CD14-positive monocyte (primary cell): ENCODE data around the gene DDX10. TPM values are rescaled to one million over a fixed set of nuclear protein-coding genes. Genes with fewer than 3 reads are reported as not detected.

Source experiments
- DNase-seq, 3 donors: peaks; one replicate each; pipeline ENCODE4 v3.0.0-alpha.2; 2011 to 2022
- H2AFZ ChIP-seq: 2 replicates; pipeline ENCODE4 v1.6.0; 2012; ENCODE audit warnings: mild to moderate bottlenecking, low read depth, low read length, inconsistent platforms; ENCODE audit not compliant: insufficient read depth, poor library complexity, severe bottlenecking
- H3K27ac ChIP-seq, 2 donors: 1 replicate in 1 of 2; 2 replicates in 1 of 2; pipeline ENCODE4 v1.5.1; 2012 to 2013; ENCODE audit warnings: low read length in 2 of 2, control low read depth in 1 of 2, inconsistent platforms in 1 of 2, low read depth in 1 of 2, mild to moderate bottlenecking in 1 of 2
- H3K27me3 ChIP-seq, 2 donors: one replicate each; pipeline versions ENCODE4 v1.6.0 to v1.6.1; 2011 to 2013; ENCODE audit warnings: low read length in 2 of 2; ENCODE audit not compliant: control insufficient read depth in 2 of 2, insufficient read depth in 2 of 2
- H3K36me3 ChIP-seq, 2 donors: replicated peaks in 1 of 2; 1 replicate in 1 of 2; 2 replicates in 1 of 2; pipeline versions ENCODE4 v1.5.1 to v1.6.1; 2012 to 2013; ENCODE audit warnings: low read length in 2 of 2, control low read depth in 1 of 2, inconsistent platforms in 1 of 2, mild to moderate bottlenecking in 1 of 2; ENCODE audit not compliant: insufficient read depth in 2 of 2, control insufficient read depth in 1 of 2
- H3K4me1 ChIP-seq, 2 donors: 1 replicate in 1 of 2; 2 replicates in 1 of 2; pipeline versions ENCODE4 v1.5.1 to v1.6.1; 2012 to 2013; ENCODE audit warnings: low read length in 2 of 2, control low read depth in 1 of 2, inconsistent platforms in 1 of 2, mild to moderate bottlenecking in 1 of 2, moderate library complexity in 1 of 2; ENCODE audit not compliant: insufficient read depth in 2 of 2, control insufficient read depth in 1 of 2
- H3K4me2 ChIP-seq: replicated peaks from 2 replicates; pipeline ENCODE3; 2012; ENCODE audit warnings: low read length, moderate library complexity, mild to moderate bottlenecking; ENCODE audit not compliant: poor library complexity, severe bottlenecking; ENCODE audit errors: extremely low read depth
- H3K4me3 ChIP-seq, 3 experiments: fragments of 200-600 bp in 1 of 3; sonication (generic) in 1 of 3; replicated peaks in 1 of 3; 1 replicate in 2 of 3; 2 replicates in 1 of 3; pipeline ENCODE4 v1.5.1; 2011 to 2013; ENCODE audit warnings: low read length in 3 of 3, mild to moderate bottlenecking in 3 of 3, control low read depth in 2 of 3, low read depth in 2 of 3, inconsistent platforms in 1 of 3, moderate library complexity in 1 of 3
- H3K79me2 ChIP-seq: 2 replicates; pipeline ENCODE4 v1.6.0; 2012; ENCODE audit warnings: mild to moderate bottlenecking, control low read depth, inconsistent platforms, low read length, moderate library complexity; ENCODE audit not compliant: insufficient read depth
- H3K9ac ChIP-seq: 2 replicates; pipeline ENCODE4 v1.6.0; 2017; ENCODE audit warnings: low read length, mild to moderate bottlenecking; ENCODE audit not compliant: insufficient read depth, poor library complexity, severe bottlenecking
- H3K9me3 ChIP-seq, 2 donors: replicated peaks in 1 of 2; 1 replicate in 1 of 2; 2 replicates in 1 of 2; pipeline versions ENCODE4 v1.5.1 to v1.6.1; 2012 to 2013; ENCODE audit warnings: low read length in 2 of 2, control low read depth in 1 of 2; ENCODE audit not compliant: control insufficient read depth in 1 of 2, insufficient read depth in 1 of 2
- H4K20me1 ChIP-seq: 2 replicates; pipeline ENCODE4 v1.6.0; 2012; ENCODE audit warnings: mild to moderate bottlenecking, low read length, control low read depth, moderate library complexity; ENCODE audit not compliant: insufficient read depth
- H3K27ac Mint-ChIP-seq, 7 donors: one replicate each; pipeline ENCODE4 v1.8.0; 2020; ENCODE audit warnings: mild to moderate bottlenecking in 7 of 7, mixed read lengths in 7 of 7, moderate library complexity in 6 of 7, inconsistent platforms in 2 of 7
- H3K27me3 Mint-ChIP-seq, 3 donors: one replicate each; pipeline ENCODE4 v1.8.0; 2021 to 2022; ENCODE audit warnings: low read depth in 3 of 3, mild to moderate bottlenecking in 3 of 3, mixed read lengths in 3 of 3, moderate library complexity in 3 of 3, inconsistent platforms in 1 of 3
- H3K36me3 Mint-ChIP-seq, 2 donors: one replicate each; pipeline ENCODE4 v1.8.0; 2020; ENCODE audit warnings: mixed read lengths in 2 of 2, inconsistent platforms in 1 of 2, mild to moderate bottlenecking in 1 of 2
- H3K4me1 Mint-ChIP-seq: one replicate; pipeline ENCODE4 v1.8.0; 2020; ENCODE audit warnings: mild to moderate bottlenecking, mixed read lengths
- H3K4me3 Mint-ChIP-seq, 2 donors: one replicate each; pipeline ENCODE4 v1.8.0; 2020; ENCODE audit warnings: mild to moderate bottlenecking in 2 of 2, mixed read lengths in 2 of 2, moderate library complexity in 1 of 2
- H3K9me3 Mint-ChIP-seq, 7 donors: one replicate each; pipeline ENCODE4 v1.8.0; 2020 to 2022; ENCODE audit warnings: mixed read lengths in 7 of 7, mild to moderate bottlenecking in 6 of 7, moderate library complexity in 6 of 7, inconsistent platforms in 2 of 7
- CTCF ChIP-seq: fragments of 200-600 bp; IDR thresholded peaks from one replicate; pipeline ENCODE4 v1.8.0; 2022; ENCODE audit warnings: antibody characterized with exemption, mild to moderate bottlenecking
- WGBS: methylation state at CpG from one replicate; pipeline ENCODE4 v1.1.5; 2013; ENCODE audit warnings: missing lambda C conversion rate; ENCODE audit not compliant: insufficient coverage; 5-methylcytosine and 5-hydroxymethylcytosine counted together
- intact Hi-C, 2 donors: fragments of 100-400 bp; cut with micrococcal nuclease; formaldehyde crosslinking; loops; one replicate each; pipeline versions ENCODE4 v1.15.0 to v1.15.1; 2023
- polyA plus RNA-seq, 3 donors: library from polyadenylated mRNA; depleted of rRNA in 1 of 3; unstranded in 2 of 3; stranded (reverse) in 1 of 3; fragments of 300-500 nt in 2 of 3; fragments of >200 nt in 1 of 3; fragmentation: Illumina TruSeq in 2 of 3; gene quantifications; 1 replicate in 2 of 3; 2 replicates in 1 of 3; pipeline ENCODE4 v1.2.3, GENCODE V29; 2012 to 2021

The DDX10 gene
- polyA plus RNA-seq, 3 donors, result 5.0 to 6.3 (median 5.3) TPM

GRCh38 chr11:108793138-108793537, 128.3 kb downstream of the DDX10 start:
- no peaks in the 10 kb centered on the region for H3K4me1 Mint-ChIP-seq
- Histone ChIP-seq H3K36me3 (no peaks in the 10 kb centered on the region), H3K9me3 (no peaks in the 10 kb centered on the region), H2AFZ (no peak overlapping the region), H3K27me3 (no peaks in the 10 kb centered on the region), H3K27ac (no peak overlapping the region), H3K9ac (no peak overlapping the region), H3K79me2 (no peaks in the 10 kb centered on the region), H4K20me1 (no peaks in the 10 kb centered on the region), H3K4me1 (no peaks in the 10 kb centered on the region), H3K4me3 (no peak overlapping the region), H3K4me2 (no peak overlapping the region)
- H3K27ac Mint-ChIP-seq, result no peak overlapping the region
- H3K4me3 Mint-ChIP-seq, result no peak overlapping the region
- H3K9me3 Mint-ChIP-seq, result no peaks in the 10 kb centered on the region
- TF ChIP-seq CTCF, result no peak
- WGBS, result no CpG with 5 or more reads among the region's 2 CpGs
- H3K27me3 Mint-ChIP-seq, result peaks cover 0 to 3% (median 0%) of the 10 kb centered on the region in 3 donors
- peaks cover 0 to 3% of the 10 kb centered on the region in 2 donors for H3K36me3 Mint-ChIP-seq
- no peak for DNase-seq
- intact Hi-C loops, result no loop called here

GRCh38 chr11:108793611-108794010, 128.7 kb downstream of the DDX10 start:
- no peak overlapping the region for H3K27ac ChIP-seq
- H3K4me2 ChIP-seq, result no peak overlapping the region
- Mint-ChIP-seq H3K27me3 (peaks cover 0 to 3% (median 0%) of the 10 kb centered on the region in 3 donors), H3K4me3 (no peak overlapping the region), H3K9me3 (no peaks in the 10 kb centered on the region), H3K36me3 (peaks cover 0 to 3% of the 10 kb centered on the region in 2 donors), H3K27ac (no peak overlapping the region), H3K4me1 (no peaks in the 10 kb centered on the region)
- no peak for DNase-seq
- H3K36me3 ChIP-seq, result no peaks in the 10 kb centered on the region
- intact Hi-C loops, result no loop called here
- H2AFZ ChIP-seq, result no peak overlapping the region
- no peak overlapping the region for H3K4me3 ChIP-seq
- whole genome bisulfite sequencing, result no CpG with 5 or more reads among the region's 2 CpGs
- no peaks in the 10 kb centered on the region for H3K79me2 ChIP-seq
- H3K9me3 ChIP-seq, result no peaks in the 10 kb centered on the region
- no peak for TF ChIP-seq CTCF
- no peaks in the 10 kb centered on the region for H3K27me3 ChIP-seq
- H4K20me1 ChIP-seq, result no peaks in the 10 kb centered on the region
- no peaks in the 10 kb centered on the region for H3K4me1 ChIP-seq
- H3K9ac ChIP-seq, result no peak overlapping the region
